ENCODE data around the gene MLIP. TPM values are rescaled to one million over a fixed set of nuclear protein-coding genes. Genes with fewer than 3 reads are reported as not detected.
"Not testable (repeated sequence)": the region's sequence is repeated elsewhere in the genome, so short reads cannot be mapped to it uniquely, and the experiment has no call there.

Gene MLIP
- total and polyA plus RNA-seq, 2 of the 13 experiments (the other 11 are each of a cell fraction or from before 2014, with no cell fraction given) = 0.08 to 0.33 TPM

- POLR2A ChIA-PET = no interaction called here
- CTCF ChIA-PET (ENCODE audit: low intra/inter-chr PET ratio, low total read pairs) = no interaction called here
- DNase-seq (ENCODE audit: low spot score) = peak; percentile 6
Measured at GRCh38 chr6:54198134-54198533, 86.9 kb downstream of the MLIP start.

GRCh38 chr6:54203474-54204035 is 92.3 kb downstream of the MLIP start:
- H3K4me3 ChIP-seq (replicated peaks in 1 of 3; ENCODE audit: insufficient read depth in 1 of 3, low read depth in 2 of 3, low read length in 3 of 3); H3K27me3 ChIP-seq (ENCODE audit: control insufficient read depth in 1 of 2, insufficient read depth in 2 of 2, low read length in 2 of 2); H3K36me3 ChIP-seq (replicated peaks in 1 of 2; ENCODE audit: control insufficient read depth in 1 of 2, insufficient read depth in 2 of 2, low read length in 2 of 2); H3K79me2 ChIP-seq (ENCODE audit: insufficient read depth, low read length); H3K9ac ChIP-seq (ENCODE audit: insufficient read depth, low read depth, low read length); BruUV-seq (replicated peaks); H3K4me2 ChIP-seq (ENCODE audit: low read depth, low read length); POLR2A ChIA-PET; H4K20me1 ChIP-seq (ENCODE audit: insufficient read depth, low read length); H3K27ac ChIP-seq (ENCODE audit: extremely low read length, insufficient read depth, low read length); CTCF ChIA-PET (ENCODE audit: low intra/inter-chr PET ratio, low total read pairs); DNase-seq (ENCODE audit: low spot score); H3K9me3 ChIP-seq (ENCODE audit: low read length); ATAC-seq; FAIRE-seq; H2AFZ ChIP-seq (ENCODE audit: low read length); in situ Hi-C loops (cut with HindIII; ENCODE audit: extremely low pct_ligation_motif_present, low pct_unique_long_range_greater_than_20kb): not testable (repeated sequence)
- peaks cover 36% of the 10 kb centered on the region for H3K4me1 ChIP-seq (ENCODE audit: insufficient read depth, low read length)
- 89% methylated on average over 16 of the region's 16 CpGs for WGBS (ENCODE audit: low lambda C conversion rate)
- intact Hi-C loops (cut with micrococcal nuclease; ENCODE audit: unreplicated experiment) = loop anchor here (5.0 kb wide), 1 partner anchor 54 kb away; no protein-coding TSS in a partner anchor

More at GRCh38 chr6:54198134-54198533, 86.9 kb downstream of the MLIP start:
- in situ Hi-C loops (cut with HindIII; ENCODE audit: extremely low pct_ligation_motif_present, low pct_unique_long_range_greater_than_20kb) (no loop called here), intact Hi-C loops (cut with micrococcal nuclease; ENCODE audit: unreplicated experiment) (no loop called here)
- Histone ChIP-seq H3K36me3 (replicated peaks in 1 of 2; ENCODE audit: control insufficient read depth in 1 of 2, insufficient read depth in 2 of 2, low read length in 2 of 2) (no peaks in the 10 kb centered on the region), H4K20me1 (ENCODE audit: insufficient read depth, low read length) (no peaks in the 10 kb centered on the region), H3K4me3 (replicated peaks in 1 of 3; ENCODE audit: insufficient read depth in 1 of 3, low read depth in 2 of 3, low read length in 3 of 3) (no peak overlapping the region), H3K4me2 (ENCODE audit: low read depth, low read length) (no peak overlapping the region), H3K27me3 (ENCODE audit: control insufficient read depth in 1 of 2, insufficient read depth in 2 of 2, low read length in 2 of 2) (no peaks in the 10 kb centered on the region), H3K9ac (ENCODE audit: insufficient read depth, low read depth, low read length) (no peak overlapping the region), H2AFZ (ENCODE audit: low read length) (no peak overlapping the region), H3K79me2 (ENCODE audit: insufficient read depth, low read length) (no peaks in the 10 kb centered on the region), H3K9me3 (ENCODE audit: low read length) (no peaks in the 10 kb centered on the region), H3K27ac (ENCODE audit: extremely low read length, insufficient read depth, low read length) (no peak overlapping the region), H3K4me1 (ENCODE audit: insufficient read depth, low read length) (peaks cover 8% of the 10 kb centered on the region; the same call in 1 of the 2 replicates)
- WGBS (ENCODE audit: low lambda C conversion rate) = 10% methylated on average over 3 of the region's 3 CpGs
- no TSS peak for BruUV-seq (replicated peaks)
- no peak for ATAC-seq
- FAIRE-seq = no peak
- TF ChIP-seq ZNF879 (CRISPR knock-in tag; IDR thresholded peaks at IDR 0.05) (no peak), ZBTB4 (CRISPR knock-in tag; IDR thresholded peaks at IDR 0.05; ENCODE audit: borderline replicate concordance) (no peak), HMG20A (CRISPR knock-in tag; IDR thresholded peaks at IDR 0.05; ENCODE audit: borderline replicate concordance) (peak; percentile 36; the same call in 1 of the 2 replicates), ATF7 (IDR thresholded peaks at IDR 0.05) (peak; percentile 48; the same call in 1 of the 2 replicates), ATF7 (CRISPR knock-in tag; IDR thresholded peaks at IDR 0.05) (no peak), CEBPB (IDR thresholded peaks at IDR 0.05; ENCODE audit: borderline replicate concordance, low read depth, low read length) (peak; percentile 94), POLR2AphosphoS5 (IDR thresholded peaks at IDR 0.05; ENCODE audit: low read depth, low read length) (no peak), CEBPG (CRISPR knock-in tag; IDR thresholded peaks at IDR 0.05) (peak; percentile 53; the same call in 1 of the 2 replicates)
